HG03280 (cell line): ENCODE results near the gene CEPT1.
"Not testable (repeated sequence)": the region's sequence is repeated elsewhere in the genome, so short reads cannot be mapped to it uniquely, and the experiment has no call there.

Source experiments
- ATAC-seq: cut with Tn5 transposase; IDR thresholded peaks from one replicate; pipeline ENCODE4 v1.9.1; 2021; ENCODE audit warnings: mild to moderate bottlenecking, moderate library complexity; ENCODE audit not compliant: unreplicated experiment

The CEPT1 gene

GRCh38 chr1:111139956-111140679 is at the start of gene CEPT1, which contains the start of gene DRAM2:
CEPT1 (plus strand) TSS chr1:111140223; CDS start chr1:111147715, 7,492 bp downstream.
DRAM2 (minus strand) TSS chr1:111140093; CDS start chr1:111131554, 8,539 bp downstream.
- ATAC-seq, result peak; percentile 66

- ATAC-seq, result not testable (repeated sequence)
Observed at GRCh38 chr1:111095421-111095820, 44.6 kb upstream of the CEPT1 start.

GRCh38 chr1:111097356-111098099 is 42.5 kb upstream of the CEPT1 start:
- no peak for ATAC-seq

GRCh38 chr1:111099289-111099688 is 40.7 kb upstream of the CEPT1 start:
- ATAC-seq, result no peak

- no peak for ATAC-seq
Observed at GRCh38 chr1:111101854-111102642, 38.0 kb upstream of the CEPT1 start.

GRCh38 chr1:111104981-111105380 is 35.0 kb upstream of the CEPT1 start:
- no peak for ATAC-seq

- ATAC-seq, result no peak
Observed at GRCh38 chr1:111110197-111110899, 29.7 kb upstream of the CEPT1 start.

GRCh38 chr1:111116496-111116895 is 23.5 kb upstream of the CEPT1 start:
- ATAC-seq, result no peak

- no peak for ATAC-seq
Observed at GRCh38 chr1:111126354-111126753, 13.7 kb upstream of the CEPT1 start.

- peak; percentile 89 for ATAC-seq
Observed at GRCh38 chr1:111127923-111128643, 11.9 kb upstream of the CEPT1 start.

GRCh38 chr1:111129376-111129775 is 10.6 kb upstream of the CEPT1 start:
- ATAC-seq, result no peak

GRCh38 chr1:111131693-111132092 is 8.3 kb upstream of the CEPT1 start:
- no peak for ATAC-seq

- ATAC-seq, result no peak
Observed at GRCh38 chr1:111133866-111134265, 6.2 kb upstream of the CEPT1 start.

- ATAC-seq, result peak; percentile 38
Observed at GRCh38 chr1:111139324-111139955, 583 bp upstream of the CEPT1 start.

GRCh38 chr1:111140680-111140967 is 601 bp downstream of the CEPT1 start:
- no peak for ATAC-seq

- no peak for ATAC-seq
Observed at GRCh38 chr1:111141245-111142220, 1.5 kb downstream of the CEPT1 start.

GRCh38 chr1:111142356-111142975 is 2.4 kb downstream of the CEPT1 start:
- ATAC-seq, result no peak

GRCh38 chr1:111145542-111145941 is 5.5 kb downstream of the CEPT1 start:
- ATAC-seq, result no peak
